IMR-90 (cell line): ENCODE results near the gene TEX261. TPM values are rescaled to one million over a fixed set of nuclear protein-coding genes. Genes with fewer than 3 reads are reported as not detected.

Experiments used
- BHLHE40 ChIP-seq: fragments of 150-350 bp; IDR thresholded peaks from 2 replicates; pipeline ENCODE4 v1.6.1; 2016; ENCODE audit warnings: mild to moderate bottlenecking, low read depth, low read length
- CEBPB ChIP-seq: IDR thresholded peaks from 2 replicates; pipeline ENCODE4 v1.6.1; 2012; ENCODE audit warnings: low read depth, low read length, improper control_type of control experiment
- CHD1 ChIP-seq: IDR thresholded peaks from 2 replicates; pipeline ENCODE4 v1.6.1; 2012; ENCODE audit warnings: low read depth, low read length, improper control_type of control experiment
- FOS ChIP-seq: fragments of 150-350 bp; IDR thresholded peaks from 2 replicates; pipeline ENCODE4 v1.6.1; 2016; ENCODE audit warnings: low read depth, low read length
- NFE2L2 ChIP-seq: fragments of 150-350 bp; IDR thresholded peaks from 2 replicates; pipeline ENCODE4 v1.6.1; 2016; ENCODE audit warnings: low read depth, mild to moderate bottlenecking, low read length
- POLR2A ChIP-seq: IDR thresholded peaks from 2 replicates; pipeline ENCODE4 v1.6.1; 2012; ENCODE audit warnings: mild to moderate bottlenecking, low read depth, low read length
- SMC3 ChIP-seq: fragments of 150-350 bp; IDR thresholded peaks from 2 replicates; pipeline ENCODE4 v1.6.1; 2016; ENCODE audit warnings: low read depth, mild to moderate bottlenecking, antibody characterized with exemption, low read length, moderate library complexity
- USF2 ChIP-seq: fragments of 150-350 bp; IDR thresholded peaks from 2 replicates; pipeline ENCODE4 v1.6.1; 2017; ENCODE audit warnings: mild to moderate bottlenecking, antibody characterized with exemption, low read length, low read depth
- microRNA-seq, 2 experiments: library from miRNA; stranded (forward) in 1 of 2; unstranded in 1 of 2; fragments of 10-50 nt in 1 of 2; fragments of <30 nt in 1 of 2; gene quantifications in 1 of 2; microRNA quantifications in 1 of 2; one replicate each; pipeline versions ENCODE3 to v1.1.0; 2013 to 2020; ENCODE audit not compliant: insufficient read depth in 1 of 2, insufficient read length in 1 of 2, unreplicated experiment in 1 of 2
- polyA plus RNA-seq, 3 experiments: library from polyadenylated mRNA; depleted of rRNA; stranded (reverse); fragments of >200 nt; gene quantifications; 2 replicates each; pipeline ENCODE4 v1.2.3, GENCODE V29; 2012; ENCODE audit warnings: low replicate concordance in 1 of 3
- small RNA-seq, 5 experiments: library from RNA; depleted of rRNA; stranded (forward); fragments of <200 nt; gene quantifications; one replicate each; pipeline ENCODE3, GENCODE V24; 2012
- total RNA-seq: library from RNA; depleted of rRNA; stranded (reverse); fragments of >200 nt; gene quantifications from 2 replicates; pipeline ENCODE4 v1.2.3, GENCODE V29; 2012; rRNA removed

TEX261 gene
- total and polyA plus RNA-seq, 2 of the 4 experiments (the other 2 are of a cell fraction) = 26.3 to 69.8 TPM

- no peak for TF ChIP-seq USF2
- no peak for TF ChIP-seq BHLHE40
- no peak for TF ChIP-seq CEBPB
- TF ChIP-seq POLR2A = no peak
- TF ChIP-seq NFE2L2 = no peak
- TF ChIP-seq FOS = no peak
- TF ChIP-seq CHD1 = no peak
- TF ChIP-seq SMC3 = no peak
These were observed 58.3 kb downstream of the TEX261 start (continued) for GRCh38 chr2:70936165-70936978.

Small RNA genes within 50 kb of the gene (microRNA-seq; reads per million reads assigned to microRNA genes)
- not detected for gene RN7SL160P (ENCODE audit: insufficient read depth, insufficient read length)

Small RNA genes within 50 kb of the gene (small RNA-seq; reads per million reads assigned to genes)
- 0 reads per million in 5 experiments for gene RN7SL160P

Other genes with a start within 250 kb of the TEX261 start
- not detected in 2 replicates for gene ADD2, start 226.7 kb downstream of the TEX261 start, total RNA-seq
- gene ADD2, start 226.7 kb downstream of the TEX261 start, polyA plus RNA-seq (2012; rRNA removed) = not detected in 2 replicates
- not detected in 2 replicates for gene FIGLA, start 204.2 kb downstream of the TEX261 start, total RNA-seq
- not detected in 2 replicates for gene FIGLA, start 204.2 kb downstream of the TEX261 start, polyA plus RNA-seq (2012; rRNA removed)
- not detected in 2 replicates for gene CLEC4F, start 174.3 kb downstream of the TEX261 start, total RNA-seq
- not detected in 2 replicates for gene CLEC4F, start 174.3 kb downstream of the TEX261 start, polyA plus RNA-seq (2012; rRNA removed)
- gene CD207, start 159.1 kb downstream of the TEX261 start, total RNA-seq = not detected in 2 replicates
- not detected in 2 replicates for gene CD207, start 159.1 kb downstream of the TEX261 start, polyA plus RNA-seq (2012; rRNA removed)
- gene VAX2, start 94.3 kb downstream of the TEX261 start, total RNA-seq = 0.36 and 0.56 TPM in 2 replicates
- gene VAX2, start 94.3 kb downstream of the TEX261 start, polyA plus RNA-seq (2012; rRNA removed) = 1.5 and 2.4 TPM in 2 replicates
- gene ATP6V1B1, start 59.0 kb downstream of the TEX261 start, total RNA-seq = 0.28 TPM in 1 of 2 replicates, not detected in the other
- 1.3 and 1.4 TPM in 2 replicates for gene ATP6V1B1, start 59.0 kb downstream of the TEX261 start, polyA plus RNA-seq (2012; rRNA removed)
- 0.54 and 0.56 TPM in 2 replicates for gene ANKRD53, start 16.2 kb downstream of the TEX261 start, total RNA-seq
- gene ANKRD53, start 16.2 kb downstream of the TEX261 start, polyA plus RNA-seq (2012; rRNA removed) = 1.0 and 1.2 TPM in 2 replicates
- gene NAGK, start 73.8 kb upstream of the TEX261 start, total RNA-seq = 60.4 and 77.8 TPM in 2 replicates
- gene NAGK, start 73.8 kb upstream of the TEX261 start, polyA plus RNA-seq (2012; rRNA removed) = 146 and 150 TPM in 2 replicates
- gene MCEE, start 135.4 kb upstream of the TEX261 start, total RNA-seq = 11.1 and 13.9 TPM in 2 replicates
- gene MCEE, start 135.4 kb upstream of the TEX261 start, polyA plus RNA-seq (2012; rRNA removed) = 13.4 and 15.0 TPM in 2 replicates
- gene MPHOSPH10, start 135.8 kb upstream of the TEX261 start, total RNA-seq = 5.4 and 15.6 TPM in 2 replicates
- gene MPHOSPH10, start 135.8 kb upstream of the TEX261 start, polyA plus RNA-seq (2012; rRNA removed) = 11.1 and 11.2 TPM in 2 replicates
- gene PAIP2B, start 232.2 kb upstream of the TEX261 start, total RNA-seq = 0.18 and 0.28 TPM in 2 replicates
- gene PAIP2B, start 232.2 kb upstream of the TEX261 start, polyA plus RNA-seq (2012; rRNA removed) = 0.14 and 0.15 TPM in 2 replicates